Activated CD8-positive, alpha-beta T cell treated with anti-CD3 and anti-CD28 coated beads for 36 hours (primary cell): ENCODE measurements around the gene CD34. TPM values are rescaled to one million over a fixed set of nuclear protein-coding genes. Genes with fewer than 3 reads are reported as not detected.

ENCODE experiments used
- ATAC-seq: fragments of 200-7000 bp; cut with Tn5 transposase; one replicate; pipeline ENCODE4 v1.10.0; 2021; ENCODE audit warnings: mild to moderate bottlenecking, moderate library complexity
- CTCF ChIA-PET: fragments of 350-600 bp; sonication (Branson Sonifier 250); formaldehyde crosslinking; loops from one replicate; lab custom pipeline; 2021; ENCODE audit warnings: antibody characterized with exemption; lab: Charles Lee
- POLR2A ChIA-PET: fragments of 350-600 bp; sonication (Branson Sonifier 250); formaldehyde crosslinking; loops from one replicate; lab custom pipeline; 2021; ENCODE audit warnings: antibody characterized with exemption; lab: Charles Lee
- DNase-seq: peaks from one replicate; pipeline ENCODE4 v3.0.0-alpha.2; 2020
- H3K27ac Mint-ChIP-seq: one replicate; pipeline ENCODE4 v1.8.0; 2021; ENCODE audit warnings: mild to moderate bottlenecking, mixed read lengths
- H3K27me3 Mint-ChIP-seq: one replicate; pipeline ENCODE4 v1.8.0; 2021; ENCODE audit warnings: mixed read lengths
- H3K36me3 Mint-ChIP-seq: one replicate; pipeline ENCODE4 v1.8.0; 2021; ENCODE audit warnings: low read depth, mixed read lengths
- H3K4me1 Mint-ChIP-seq: one replicate; pipeline ENCODE4 v1.8.0; 2021; ENCODE audit warnings: low read depth, mixed read lengths
- H3K4me3 Mint-ChIP-seq: one replicate; pipeline ENCODE4 v1.8.0; 2021; ENCODE audit warnings: mild to moderate bottlenecking, moderate library complexity, mixed read lengths
- H3K9me3 Mint-ChIP-seq: one replicate; pipeline ENCODE4 v1.8.0; 2021; ENCODE audit warnings: mixed read lengths
- CTCF ChIP-seq: fragments of 200-600 bp; IDR thresholded peaks from one replicate; pipeline ENCODE4 v1.8.0; 2022; ENCODE audit warnings: antibody characterized with exemption, mild to moderate bottlenecking
- intact Hi-C: fragments of 100-400 bp; cut with micrococcal nuclease; formaldehyde crosslinking; loops from one replicate; pipeline ENCODE4 v1.10.0; 2022
- total RNA-seq, 2 experiments: library from RNA; stranded (reverse); gene quantifications; one replicate each; pipeline ENCODE4 v1.2.3, GENCODE V29; 2021

Gene CD34
- total RNA-seq, 2 experiments from 2014 or later = 0.04 to 0.05 TPM

GRCh38 chr1:207856276-207857023 is 54.5 kb downstream of the CD34 start:
- Mint-ChIP-seq H3K27me3 (no peaks in the 10 kb centered on the region), H3K4me3 (no peak overlapping the region), H3K36me3 (peaks cover 19% of the 10 kb centered on the region), H3K9me3 (no peaks in the 10 kb centered on the region), H3K27ac (no peak overlapping the region), H3K4me1 (peaks cover 46% of the 10 kb centered on the region)
- ChIA-PET CTCF (interaction anchor here (1.1 to 3.4 kb wide), 4 partner anchors 13 to 59 kb away, joined by 3 to 20 read pairs (median 6); no protein-coding TSS in a partner anchor), POLR2A (interaction anchor here (0.6 to 0.7 kb wide), 3 partner anchors 9 to 104 kb away, joined by 3 to 4 read pairs (median 3); no protein-coding TSS in a partner anchor)
- no peak for TF ChIP-seq CTCF
- DNase-seq = no peak
- ATAC-seq = peak; percentile 44
- intact Hi-C loops = no loop called here

GRCh38 chr1:207854001-207854400 is 56.9 kb downstream of the CD34 start:
- intact Hi-C loops = no loop called here
- peaks cover 23% of the 10 kb centered on the region for H3K36me3 Mint-ChIP-seq
- H3K4me3 Mint-ChIP-seq = no peak overlapping the region
- ChIA-PET CTCF (interaction anchor here (3.4 kb wide), 1 partner anchor 15 kb away, joined by 20 read pairs; no protein-coding TSS in a partner anchor), POLR2A (interaction anchor here (0.9 to 6.8 kb wide), 2 partner anchors 9 to 15 kb away, joined by 3 to 42 read pairs; no protein-coding TSS in a partner anchor)
- peaks cover 62% of the 10 kb centered on the region for H3K4me1 Mint-ChIP-seq
- no peak overlapping the region for H3K27ac Mint-ChIP-seq
- no peaks in the 10 kb centered on the region for H3K9me3 Mint-ChIP-seq
- H3K27me3 Mint-ChIP-seq = no peaks in the 10 kb centered on the region
- TF ChIP-seq CTCF = no peak
- ATAC-seq (no peak), DNase-seq (no peak)

- no peaks in the 10 kb centered on the region for H3K9me3 Mint-ChIP-seq
- no peaks in the 10 kb centered on the region for H3K27me3 Mint-ChIP-seq
- ChIA-PET CTCF (interaction anchor here (2.4 kb wide), 1 partner anchor 16 kb away, joined by 15 read pairs; no protein-coding TSS in a partner anchor), POLR2A (interaction anchor here (1.3 to 6.8 kb wide), 2 partner anchors 10 to 34 kb away, joined by 3 to 42 read pairs; no protein-coding TSS in a partner anchor)
- H3K4me1 Mint-ChIP-seq = peaks cover 67% of the 10 kb centered on the region
- DNase-seq (no peak), ATAC-seq (no peak)
- H3K27ac Mint-ChIP-seq = no peak overlapping the region
- TF ChIP-seq CTCF = no peak
- peaks cover 23% of the 10 kb centered on the region for H3K36me3 Mint-ChIP-seq
- intact Hi-C loops = no loop called here
- no peak overlapping the region for H3K4me3 Mint-ChIP-seq
Measured at GRCh38 chr1:207853372-207853757, 57.6 kb downstream of the CD34 start.

GRCh38 chr1:207852576-207853371 is 58.2 kb downstream of the CD34 start:
- ATAC-seq (no peak), DNase-seq (no peak)
- peaks cover 73% of the 10 kb centered on the region for H3K4me1 Mint-ChIP-seq
- intact Hi-C loops = no loop called here
- peaks cover 28% of the 10 kb centered on the region for H3K36me3 Mint-ChIP-seq
- ChIA-PET POLR2A (interaction anchor here (1.3 to 6.8 kb wide), 2 partner anchors 11 to 33 kb away, joined by 3 to 42 read pairs; no protein-coding TSS in a partner anchor), CTCF (interaction anchor here (2.4 kb wide), 1 partner anchor 16 kb away, joined by 15 read pairs; no protein-coding TSS in a partner anchor)
- H3K27ac Mint-ChIP-seq = peak overlapping the region; percentile 3
- TF ChIP-seq CTCF = no peak
- H3K27me3 Mint-ChIP-seq = no peaks in the 10 kb centered on the region
- no peaks in the 10 kb centered on the region for H3K9me3 Mint-ChIP-seq
- no peak overlapping the region for H3K4me3 Mint-ChIP-seq
